ENCODE measurements around the gene BRI3.
A peak's percentile ranks its signal among the peaks of the same experiment; 100 is the strongest.

DNA sequence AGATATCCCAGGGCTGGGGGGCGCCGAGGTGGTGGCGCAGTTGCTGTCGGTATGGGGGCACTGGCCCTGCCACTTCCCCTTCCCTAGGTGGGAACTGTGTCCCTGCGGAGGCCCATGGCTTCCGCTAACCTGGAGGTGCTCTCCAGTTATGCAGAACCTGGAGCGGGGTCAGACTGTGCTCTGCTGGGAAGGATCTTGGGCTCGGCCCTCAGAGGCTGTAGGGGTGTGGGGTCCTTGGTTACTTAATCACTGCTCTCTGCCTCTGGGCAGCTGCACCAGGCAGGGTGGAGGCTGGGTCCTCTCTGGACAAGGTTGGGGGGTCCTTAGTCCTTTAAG is 2.4 kb downstream of the BRI3 start:
- 0 out of 2 replicates have a peak, but pooled peaks have one; percentile 4 for TF ChIP-seq POLR2AphosphoS5 (IDR thresholded peaks at IDR 0.05; ENCODE audit: low read depth, low read length)
- TF ChIP-seq, protein P1, sequence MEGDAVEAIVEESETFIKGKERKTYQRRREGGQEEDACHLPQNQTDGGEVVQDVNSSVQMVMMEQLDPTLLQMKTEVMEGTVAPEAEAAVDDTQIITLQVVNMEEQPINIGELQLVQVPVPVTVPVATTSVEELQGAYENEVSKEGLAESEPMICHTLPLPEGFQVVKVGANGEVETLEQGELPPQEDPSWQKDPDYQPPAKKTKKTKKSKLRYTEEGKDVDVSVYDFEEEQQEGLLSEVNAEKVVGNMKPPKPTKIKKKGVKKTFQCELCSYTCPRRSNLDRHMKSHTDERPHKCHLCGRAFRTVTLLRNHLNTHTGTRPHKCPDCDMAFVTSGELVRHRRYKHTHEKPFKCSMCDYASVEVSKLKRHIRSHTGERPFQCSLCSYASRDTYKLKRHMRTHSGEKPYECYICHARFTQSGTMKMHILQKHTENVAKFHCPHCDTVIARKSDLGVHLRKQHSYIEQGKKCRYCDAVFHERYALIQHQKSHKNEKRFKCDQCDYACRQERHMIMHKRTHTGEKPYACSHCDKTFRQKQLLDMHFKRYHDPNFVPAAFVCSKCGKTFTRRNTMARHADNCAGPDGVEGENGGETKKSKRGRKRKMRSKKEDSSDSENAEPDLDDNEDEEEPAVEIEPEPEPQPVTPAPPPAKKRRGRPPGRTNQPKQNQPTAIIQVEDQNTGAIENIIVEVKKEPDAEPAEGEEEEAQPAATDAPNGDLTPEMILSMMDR (IDR thresholded peaks at IDR 0.05) = no peak
- TF ChIP-seq REST (IDR thresholded peaks at IDR 0.05; ENCODE audit: insufficient read depth in 1 of 2, low read depth in 2 of 2, low read length in 1 of 2) = no peak
- TF ChIP-seq TCF7L2 (IDR thresholded peaks at IDR 0.05; ENCODE audit: low read depth, low read length) = no peak
